Measurements from ENCODE around the gene SOX10.

DNA sequence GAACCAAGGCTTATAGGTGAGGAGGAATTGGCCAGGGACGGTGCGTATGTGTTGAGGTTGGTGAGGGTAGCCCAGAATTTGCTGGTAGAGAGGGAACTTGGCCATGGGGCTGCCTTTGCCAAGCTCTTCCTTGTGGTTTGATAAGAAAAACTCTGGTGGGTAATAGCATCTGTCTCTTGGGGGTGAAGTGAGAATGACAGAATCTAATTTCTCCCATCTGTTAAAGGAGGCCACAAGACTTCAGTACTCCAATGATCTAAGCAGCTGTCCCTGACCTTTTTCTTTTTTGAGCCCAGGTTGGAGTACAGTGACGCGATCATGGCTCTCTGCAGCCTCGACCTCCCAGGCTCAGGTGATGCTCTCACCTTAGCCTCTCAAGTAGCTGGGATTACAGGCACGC is 36.9 kb upstream of the SOX10 start:
- TF ChIP-seq, protein P1, sequence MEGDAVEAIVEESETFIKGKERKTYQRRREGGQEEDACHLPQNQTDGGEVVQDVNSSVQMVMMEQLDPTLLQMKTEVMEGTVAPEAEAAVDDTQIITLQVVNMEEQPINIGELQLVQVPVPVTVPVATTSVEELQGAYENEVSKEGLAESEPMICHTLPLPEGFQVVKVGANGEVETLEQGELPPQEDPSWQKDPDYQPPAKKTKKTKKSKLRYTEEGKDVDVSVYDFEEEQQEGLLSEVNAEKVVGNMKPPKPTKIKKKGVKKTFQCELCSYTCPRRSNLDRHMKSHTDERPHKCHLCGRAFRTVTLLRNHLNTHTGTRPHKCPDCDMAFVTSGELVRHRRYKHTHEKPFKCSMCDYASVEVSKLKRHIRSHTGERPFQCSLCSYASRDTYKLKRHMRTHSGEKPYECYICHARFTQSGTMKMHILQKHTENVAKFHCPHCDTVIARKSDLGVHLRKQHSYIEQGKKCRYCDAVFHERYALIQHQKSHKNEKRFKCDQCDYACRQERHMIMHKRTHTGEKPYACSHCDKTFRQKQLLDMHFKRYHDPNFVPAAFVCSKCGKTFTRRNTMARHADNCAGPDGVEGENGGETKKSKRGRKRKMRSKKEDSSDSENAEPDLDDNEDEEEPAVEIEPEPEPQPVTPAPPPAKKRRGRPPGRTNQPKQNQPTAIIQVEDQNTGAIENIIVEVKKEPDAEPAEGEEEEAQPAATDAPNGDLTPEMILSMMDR (IDR thresholded peaks at IDR 0.05), result no peak
- TF ChIP-seq POLR2A (IDR thresholded peaks at IDR 0.05), result no peak

Measured in tibial nerve (tissue), 3 donors.